ENCODE results near the gene XPO4.
A peak's percentile ranks its signal among the peaks of the same experiment; 100 is the strongest.

The XPO4 gene

DNA sequence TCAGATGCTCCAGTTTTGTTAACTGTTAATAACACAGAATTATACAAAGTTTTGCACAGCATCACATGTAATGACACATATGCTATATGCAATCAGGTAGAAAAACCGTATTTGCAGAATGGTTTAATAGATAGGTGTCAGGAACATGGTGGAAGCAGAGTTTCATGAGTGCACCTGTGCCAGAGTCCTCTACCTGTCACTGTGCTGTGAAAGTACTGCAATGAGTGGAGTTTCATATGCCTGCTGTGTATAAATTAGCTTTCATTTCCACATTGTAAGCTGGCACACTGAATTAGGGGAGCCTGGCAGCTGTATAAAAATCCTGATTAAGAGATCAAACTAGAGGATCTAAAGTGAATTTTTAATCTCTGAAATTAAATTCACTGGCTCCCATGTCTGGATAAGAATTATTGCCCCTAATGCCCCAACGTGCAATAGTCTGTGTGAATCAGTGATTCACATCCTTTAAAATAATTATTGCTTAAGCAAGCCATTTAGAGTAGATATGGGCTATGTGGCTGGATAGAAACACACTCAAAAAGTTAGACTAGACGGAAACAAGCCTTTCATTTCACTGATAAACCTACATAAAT, 120.3 kb downstream of the XPO4 start:
- peaks cover 11 to 38% (median 24%) of the 10 kb centered on the region in 4 experiments for H3K36me3 ChIP-seq (ENCODE audit: control insufficient read depth in 4 of 4, insufficient read depth in 4 of 4, low read length in 3 of 4)
- no peak for DNase-seq
- WGBS (ENCODE audit: insufficient coverage), result 100% methylated on average over 2 of the region's 3 CpGs
- H3K4me3 ChIP-seq (ENCODE audit: control insufficient read depth in 1 of 7, extremely low read depth in 1 of 7, insufficient read depth in 4 of 7, low read depth in 2 of 7, low read length in 6 of 7), result no peak overlapping the region
- no peaks in the 10 kb centered on the region for H3K27me3 ChIP-seq (replicated peaks in 2 of 5; ENCODE audit: control insufficient read depth in 4 of 5, insufficient read depth in 5 of 5, low read length in 4 of 5)
- H3K9me3 ChIP-seq (ENCODE audit: control extremely low read depth in 1 of 5, control insufficient read depth in 4 of 5, insufficient read depth in 2 of 5, low read depth in 1 of 5, low read length in 4 of 5), result no peaks in the 10 kb centered on the region
- CTCF ChIA-PET, result interaction anchor here (1.5 kb wide), 1 partner anchor 58 kb away, joined by 3 read pairs; no protein-coding TSS in a partner anchor
- no peaks in the 10 kb centered on the region for H3K4me1 ChIP-seq (ENCODE audit: control extremely low read depth in 1 of 4, control insufficient read depth in 4 of 4, insufficient read depth in 4 of 4, low read length in 3 of 4)
- POLR2A ChIA-PET, result interaction anchor here (0.6 kb wide), 1 partner anchor 121 kb away, joined by 6 read pairs; no protein-coding TSS in a partner anchor
- no peak overlapping the region for H3K27ac ChIP-seq (ENCODE audit: insufficient read depth in 1 of 2, low read depth in 1 of 2, low read length in 2 of 2, poor library complexity in 1 of 2, severe bottlenecking in 2 of 2)

GRCh38 chr13:20780317-20780716, 122.2 kb downstream of the XPO4 start:
- ChIA-PET POLR2A (no interaction called here), CTCF (interaction anchor here (0.9 to 2.1 kb wide), 3 partner anchors 42 to 286 kb away, joined by 3 to 7 read pairs (median 3); no protein-coding TSS in a partner anchor)
- no CpG with 5 or more reads among the region's 1 CpG for WGBS (ENCODE audit: insufficient coverage)
- Histone ChIP-seq H3K36me3 (ENCODE audit: control insufficient read depth in 4 of 4, insufficient read depth in 4 of 4, low read length in 3 of 4) (peaks cover 9 to 31% (median 17%) of the 10 kb centered on the region in 4 experiments), H3K27ac (ENCODE audit: insufficient read depth in 1 of 2, low read depth in 1 of 2, low read length in 2 of 2, poor library complexity in 1 of 2, severe bottlenecking in 2 of 2) (no peak overlapping the region), H3K27me3 (replicated peaks in 2 of 5; ENCODE audit: control insufficient read depth in 4 of 5, insufficient read depth in 5 of 5, low read length in 4 of 5) (no peaks in the 10 kb centered on the region), H3K4me3 (ENCODE audit: control insufficient read depth in 1 of 7, extremely low read depth in 1 of 7, insufficient read depth in 4 of 7, low read depth in 2 of 7, low read length in 6 of 7) (no peak overlapping the region), H3K9me3 (ENCODE audit: control extremely low read depth in 1 of 5, control insufficient read depth in 4 of 5, insufficient read depth in 2 of 5, low read depth in 1 of 5, low read length in 4 of 5) (no peaks in the 10 kb centered on the region), H3K4me1 (ENCODE audit: control extremely low read depth in 1 of 4, control insufficient read depth in 4 of 4, insufficient read depth in 4 of 4, low read length in 3 of 4) (no peaks in the 10 kb centered on the region)
- no peak for DNase-seq

DNA sequence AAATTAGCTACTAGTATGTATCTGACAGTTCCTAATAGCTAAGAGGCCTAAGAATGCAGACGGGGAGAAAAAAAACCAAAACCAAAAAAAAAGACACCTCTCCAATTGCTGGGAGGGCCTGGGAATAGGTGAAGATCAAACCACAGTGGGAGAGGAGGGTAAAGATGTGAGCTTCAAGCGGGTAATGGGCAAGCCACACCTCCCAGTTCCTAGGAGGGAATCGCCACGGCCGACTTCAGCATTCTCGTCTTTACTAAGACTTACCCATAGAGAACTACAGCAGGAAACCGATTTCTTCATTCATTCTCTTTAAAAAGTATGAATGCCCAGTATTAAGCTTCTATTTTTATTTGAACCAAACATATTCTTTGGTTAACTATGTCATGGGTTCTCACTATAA, 123.1 kb downstream of the XPO4 start:
- Histone ChIP-seq H3K4me3 (ENCODE audit: control insufficient read depth in 1 of 7, extremely low read depth in 1 of 7, insufficient read depth in 4 of 7, low read depth in 2 of 7, low read length in 6 of 7) (no peak overlapping the region), H3K27ac (ENCODE audit: insufficient read depth in 1 of 2, low read depth in 1 of 2, low read length in 2 of 2, poor library complexity in 1 of 2, severe bottlenecking in 2 of 2) (no peak overlapping the region), H3K4me1 (ENCODE audit: control extremely low read depth in 1 of 4, control insufficient read depth in 4 of 4, insufficient read depth in 4 of 4, low read length in 3 of 4) (no peaks in the 10 kb centered on the region), H3K27me3 (replicated peaks in 2 of 5; ENCODE audit: control insufficient read depth in 4 of 5, insufficient read depth in 5 of 5, low read length in 4 of 5) (no peaks in the 10 kb centered on the region), H3K9me3 (ENCODE audit: control extremely low read depth in 1 of 5, control insufficient read depth in 4 of 5, insufficient read depth in 2 of 5, low read depth in 1 of 5, low read length in 4 of 5) (no peaks in the 10 kb centered on the region), H3K36me3 (ENCODE audit: control insufficient read depth in 4 of 4, insufficient read depth in 4 of 4, low read length in 3 of 4) (peaks cover 9 to 29% (median 14%) of the 10 kb centered on the region in 4 experiments)
- POLR2A ChIA-PET, result no interaction called here
- DNase-seq, result no peak
- CTCF ChIA-PET, result interaction anchor here (0.6 to 2.1 kb wide), 4 partner anchors 42 to 285 kb away, joined by 3 to 7 read pairs (median 3); no protein-coding TSS in a partner anchor
- WGBS (ENCODE audit: insufficient coverage), result 100% methylated on average over 2 of the region's 7 CpGs

DNA sequence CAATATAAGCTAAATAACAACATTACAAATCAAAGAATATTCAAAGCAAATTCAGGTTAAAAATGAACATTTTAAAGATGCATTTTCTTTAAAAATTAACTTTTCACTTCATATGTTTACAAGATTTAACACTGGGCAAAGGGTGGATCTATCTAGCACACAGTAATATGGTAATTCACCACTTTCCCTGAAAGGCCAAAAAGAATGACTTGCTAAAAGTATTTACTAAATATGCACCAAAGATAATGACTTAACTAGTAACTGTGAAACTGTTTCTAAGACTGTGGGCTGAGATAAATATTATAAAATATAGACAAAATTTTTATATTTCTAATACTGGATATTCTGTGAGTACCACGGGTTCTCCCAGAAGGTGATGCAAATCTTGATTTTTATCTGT, 124.2 kb downstream of the XPO4 start:
- no peak overlapping the region for H3K4me3 ChIP-seq (ENCODE audit: control insufficient read depth in 1 of 7, extremely low read depth in 1 of 7, insufficient read depth in 4 of 7, low read depth in 2 of 7, low read length in 6 of 7)
- ChIA-PET POLR2A (no interaction called here), CTCF (no interaction called here)
- peak in 1 of 3 donors; percentile 27 for DNase-seq
- peaks cover 5 to 19% (median 6%) of the 10 kb centered on the region in 4 experiments for H3K36me3 ChIP-seq (ENCODE audit: control insufficient read depth in 4 of 4, insufficient read depth in 4 of 4, low read length in 3 of 4)
- H3K9me3 ChIP-seq (ENCODE audit: control extremely low read depth in 1 of 5, control insufficient read depth in 4 of 5, insufficient read depth in 2 of 5, low read depth in 1 of 5, low read length in 4 of 5), result no peaks in the 10 kb centered on the region
- WGBS (ENCODE audit: insufficient coverage), result no CpG with 5 or more reads among the region's 1 CpG
- H3K4me1 ChIP-seq (ENCODE audit: control extremely low read depth in 1 of 4, control insufficient read depth in 4 of 4, insufficient read depth in 4 of 4, low read length in 3 of 4), result peaks cover 0 to 4% (median 3%) of the 10 kb centered on the region in 4 experiments
- H3K27me3 ChIP-seq (replicated peaks in 2 of 5; ENCODE audit: control insufficient read depth in 4 of 5, insufficient read depth in 5 of 5, low read length in 4 of 5), result no peaks in the 10 kb centered on the region
- no peak overlapping the region for H3K27ac ChIP-seq (ENCODE audit: insufficient read depth in 1 of 2, low read depth in 1 of 2, low read length in 2 of 2, poor library complexity in 1 of 2, severe bottlenecking in 2 of 2)

- Histone ChIP-seq H3K36me3 (ENCODE audit: control insufficient read depth in 4 of 4, insufficient read depth in 4 of 4, low read length in 3 of 4) (peaks cover 0 to 10% (median 3%) of the 10 kb centered on the region in 4 experiments), H3K4me3 (ENCODE audit: control insufficient read depth in 1 of 7, extremely low read depth in 1 of 7, insufficient read depth in 4 of 7, low read depth in 2 of 7, low read length in 6 of 7) (no peak overlapping the region), H3K27ac (ENCODE audit: insufficient read depth in 1 of 2, low read depth in 1 of 2, low read length in 2 of 2, poor library complexity in 1 of 2, severe bottlenecking in 2 of 2) (no peak overlapping the region), H3K9me3 (ENCODE audit: control extremely low read depth in 1 of 5, control insufficient read depth in 4 of 5, insufficient read depth in 2 of 5, low read depth in 1 of 5, low read length in 4 of 5) (no peaks in the 10 kb centered on the region), H3K4me1 (ENCODE audit: control extremely low read depth in 1 of 4, control insufficient read depth in 4 of 4, insufficient read depth in 4 of 4, low read length in 3 of 4) (peaks cover 5 to 14% (median 14%) of the 10 kb centered on the region in 4 experiments), H3K27me3 (replicated peaks in 2 of 5; ENCODE audit: control insufficient read depth in 4 of 5, insufficient read depth in 5 of 5, low read length in 4 of 5) (no peaks in the 10 kb centered on the region)
- ChIA-PET POLR2A (no interaction called here), CTCF (interaction anchor here (0.9 to 1.6 kb wide), 2 partner anchors 10 to 76 kb away, joined by 3 read pairs; no protein-coding TSS in a partner anchor)
- WGBS (ENCODE audit: insufficient coverage), result no CpG with 5 or more reads among the region's 1 CpG
- no peak for DNase-seq
Observed at GRCh38 chr13:20776751-20777150, 125.8 kb downstream of the XPO4 start.

- 100% methylated on average over 2 of the region's 2 CpGs for WGBS (ENCODE audit: insufficient coverage)
Observed at GRCh38 chr13:20775961-20776360, 126.6 kb downstream of the XPO4 start.

DNA sequence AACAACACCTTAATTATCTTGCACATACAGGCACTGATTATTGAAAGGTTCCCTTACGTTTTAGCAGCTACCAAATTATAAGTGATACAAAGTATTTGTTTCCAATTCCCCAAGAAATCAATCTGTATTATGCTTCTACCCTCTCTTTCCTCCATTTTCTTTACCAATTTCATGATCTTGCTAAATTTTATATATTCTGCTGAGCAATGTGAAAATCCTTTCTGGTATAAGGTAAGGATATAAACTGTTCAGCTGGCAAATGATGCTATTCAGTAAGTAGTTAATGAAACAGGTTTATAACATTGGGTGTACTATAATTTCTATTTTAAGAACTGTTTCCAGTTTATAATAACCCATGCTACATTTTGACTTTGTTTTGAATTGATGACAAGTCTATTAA, 127.8 kb downstream of the XPO4 start:
- H3K9me3 ChIP-seq (ENCODE audit: control extremely low read depth in 1 of 5, control insufficient read depth in 4 of 5, insufficient read depth in 2 of 5, low read depth in 1 of 5, low read length in 4 of 5), result peaks cover 3 to 13% (median 4%) of the 10 kb centered on the region in 5 experiments
- DNase-seq, result no peak
- POLR2A ChIA-PET, result no interaction called here
- peaks cover 5 to 14% (median 14%) of the 10 kb centered on the region in 4 experiments for H3K4me1 ChIP-seq (ENCODE audit: control extremely low read depth in 1 of 4, control insufficient read depth in 4 of 4, insufficient read depth in 4 of 4, low read length in 3 of 4)
- no peaks in the 10 kb centered on the region for H3K27me3 ChIP-seq (replicated peaks in 2 of 5; ENCODE audit: control insufficient read depth in 4 of 5, insufficient read depth in 5 of 5, low read length in 4 of 5)
- CTCF ChIA-PET, result interaction anchor here (0.5 kb wide), 1 partner anchor 15 kb away, joined by 3 read pairs; no protein-coding TSS in a partner anchor
- peaks cover 0 to 19% (median 9%) of the 10 kb centered on the region in 4 experiments for H3K36me3 ChIP-seq (ENCODE audit: control insufficient read depth in 4 of 4, insufficient read depth in 4 of 4, low read length in 3 of 4)
- no CpG with 5 or more reads among the region's 1 CpG for WGBS (ENCODE audit: insufficient coverage)
- H3K27ac ChIP-seq (ENCODE audit: insufficient read depth in 1 of 2, low read depth in 1 of 2, low read length in 2 of 2, poor library complexity in 1 of 2, severe bottlenecking in 2 of 2), result no peak overlapping the region
- no peak overlapping the region for H3K4me3 ChIP-seq (ENCODE audit: control insufficient read depth in 1 of 7, extremely low read depth in 1 of 7, insufficient read depth in 4 of 7, low read depth in 2 of 7, low read length in 6 of 7)

More at GRCh38 chr13:20775961-20776360, 126.6 kb downstream of the XPO4 start:
- Histone ChIP-seq H3K27ac (ENCODE audit: insufficient read depth in 1 of 2, low read depth in 1 of 2, low read length in 2 of 2, poor library complexity in 1 of 2, severe bottlenecking in 2 of 2) (no peak overlapping the region), H3K4me1 (ENCODE audit: control extremely low read depth in 1 of 4, control insufficient read depth in 4 of 4, insufficient read depth in 4 of 4, low read length in 3 of 4) (peaks cover 5 to 14% (median 14%) of the 10 kb centered on the region in 4 experiments), H3K27me3 (replicated peaks in 2 of 5; ENCODE audit: control insufficient read depth in 4 of 5, insufficient read depth in 5 of 5, low read length in 4 of 5) (no peaks in the 10 kb centered on the region), H3K9me3 (ENCODE audit: control extremely low read depth in 1 of 5, control insufficient read depth in 4 of 5, insufficient read depth in 2 of 5, low read depth in 1 of 5, low read length in 4 of 5) (peaks cover 0 to 3% (median 1%) of the 10 kb centered on the region in 5 experiments), H3K4me3 (ENCODE audit: control insufficient read depth in 1 of 7, extremely low read depth in 1 of 7, insufficient read depth in 4 of 7, low read depth in 2 of 7, low read length in 6 of 7) (no peak overlapping the region), H3K36me3 (ENCODE audit: control insufficient read depth in 4 of 4, insufficient read depth in 4 of 4, low read length in 3 of 4) (peaks cover 0 to 11% (median 6%) of the 10 kb centered on the region in 4 experiments)
- POLR2A ChIA-PET, result no interaction called here
- CTCF ChIA-PET, result interaction anchor here (1.6 kb wide), 1 partner anchor 9 kb away, joined by 3 read pairs; no protein-coding TSS in a partner anchor
- DNase-seq, result no peak
